HEK293T (cell line): ENCODE data around the gene C21orf58.

Experiments
- ARNT ChIP-seq: fragments of 450-650 bp; IDR thresholded peaks from 2 replicates; pipeline ENCODE4 v1.6.1; 2017; ENCODE audit warnings: mild to moderate bottlenecking
- BHLHE40 ChIP-seq: fragments of 450-650 bp; IDR thresholded peaks from 2 replicates; pipeline ENCODE4 v1.6.1; 2016; ENCODE audit warnings: mild to moderate bottlenecking, moderate library complexity, borderline replicate concordance
- CTBP1 ChIP-seq: fragments of 450-650 bp; IDR thresholded peaks from 2 replicates; pipeline ENCODE4 v1.6.1; 2016; ENCODE audit warnings: borderline replicate concordance
- ELF4 ChIP-seq: fragments of 450-650 bp; IDR thresholded peaks from 2 replicates; pipeline ENCODE4 v1.6.1; 2017; ENCODE audit warnings: antibody characterized with exemption
- FOXA1 ChIP-seq: fragments of 450-650 bp; IDR thresholded peaks from 2 replicates; pipeline ENCODE4 v1.6.1; 2016; ENCODE audit warnings: mild to moderate bottlenecking
- FOXK2 ChIP-seq: fragments of 450-650 bp; IDR thresholded peaks from 2 replicates; pipeline ENCODE4 v1.6.1; 2016; ENCODE audit warnings: mild to moderate bottlenecking
- L3MBTL2 ChIP-seq: fragments of 450-650 bp; conservative IDR thresholded peaks from 2 replicates; pipeline ENCODE4 v1.6.1; 2016; ENCODE audit warnings: mild to moderate bottlenecking
- LEF1 ChIP-seq: fragments of 450-650 bp; IDR thresholded peaks from 2 replicates; pipeline ENCODE4 v1.6.1; 2017; ENCODE audit warnings: mild to moderate bottlenecking, borderline replicate concordance
- NFRKB ChIP-seq: fragments of 450-650 bp; IDR thresholded peaks from 2 replicates; pipeline ENCODE4 v1.6.1; 2016; ENCODE audit warnings: mild to moderate bottlenecking, moderate library complexity
- SP1 ChIP-seq: fragments of 450-650 bp; IDR thresholded peaks from 2 replicates; pipeline ENCODE4 v1.6.1; 2017
- SUZ12 ChIP-seq: fragments of 450-650 bp; IDR thresholded peaks from 2 replicates; pipeline ENCODE4 v1.6.1; 2016; ENCODE audit warnings: mild to moderate bottlenecking
- TARDBP ChIP-seq: fragments of 450-650 bp; IDR thresholded peaks from 2 replicates; pipeline ENCODE4 v1.6.1; 2016
- ZNF384 ChIP-seq: fragments of 450-650 bp; IDR thresholded peaks from 2 replicates; pipeline ENCODE4 v1.6.1; 2016
- TF ChIP-seq, protein P1 (sequence below): fragments of 450-650 bp; IDR thresholded peaks from 2 replicates; pipeline ENCODE4 v1.6.1; 2016

DNA sequence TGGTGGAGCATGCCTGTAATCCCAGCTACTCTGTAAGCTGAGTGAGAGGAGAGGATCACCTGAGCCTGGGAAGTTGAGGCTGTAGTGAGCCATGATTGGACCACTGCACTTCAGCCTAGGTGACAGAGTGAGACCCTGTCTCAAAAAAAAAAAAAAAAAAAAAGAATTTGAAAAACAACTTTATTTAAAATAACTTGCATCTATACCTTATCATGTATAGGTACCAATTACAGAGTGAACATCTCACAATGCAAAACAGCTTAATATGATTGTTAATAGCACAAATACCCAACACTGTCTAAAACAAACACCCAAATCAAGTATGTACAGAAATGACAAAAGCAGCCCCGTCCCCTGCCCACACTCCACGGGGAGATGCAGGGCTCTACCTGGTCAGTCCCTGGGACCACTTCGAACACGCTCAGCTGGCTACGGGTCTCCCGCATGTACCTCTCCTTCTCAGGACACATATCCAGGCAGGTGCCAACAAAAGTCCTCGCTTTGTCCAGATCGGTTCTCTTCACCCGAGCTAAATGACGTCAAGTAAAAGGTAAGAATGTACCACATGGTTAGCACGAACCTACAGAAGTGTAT, 48.8 kb downstream of the C21orf58 start:
- TF ChIP-seq ELF4, result no peak
- TF ChIP-seq L3MBTL2, result no peak
- no peak for TF ChIP-seq FOXK2
- no peak for TF ChIP-seq NFRKB
- no peak for TF ChIP-seq FOXA1
- no peak for TF ChIP-seq SUZ12
- no peak for TF ChIP-seq ARNT
- no peak for TF ChIP-seq TARDBP
- TF ChIP-seq BHLHE40, result no peak
- TF ChIP-seq, protein P1, sequence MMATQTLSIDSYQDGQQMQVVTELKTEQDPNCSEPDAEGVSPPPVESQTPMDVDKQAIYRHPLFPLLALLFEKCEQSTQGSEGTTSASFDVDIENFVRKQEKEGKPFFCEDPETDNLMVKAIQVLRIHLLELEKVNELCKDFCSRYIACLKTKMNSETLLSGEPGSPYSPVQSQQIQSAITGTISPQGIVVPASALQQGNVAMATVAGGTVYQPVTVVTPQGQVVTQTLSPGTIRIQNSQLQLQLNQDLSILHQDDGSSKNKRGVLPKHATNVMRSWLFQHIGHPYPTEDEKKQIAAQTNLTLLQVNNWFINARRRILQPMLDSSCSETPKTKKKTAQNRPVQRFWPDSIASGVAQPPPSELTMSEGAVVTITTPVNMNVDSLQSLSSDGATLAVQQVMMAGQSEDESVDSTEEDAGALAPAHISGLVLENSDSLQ, result no peak
- peak; percentile 48; the same call in 1 of the 2 replicates for TF ChIP-seq ZNF384
- TF ChIP-seq LEF1, result no peak
- TF ChIP-seq SP1, result no peak
- no peak for TF ChIP-seq CTBP1
